ENCODE measurements around the gene TTN.

DNA sequence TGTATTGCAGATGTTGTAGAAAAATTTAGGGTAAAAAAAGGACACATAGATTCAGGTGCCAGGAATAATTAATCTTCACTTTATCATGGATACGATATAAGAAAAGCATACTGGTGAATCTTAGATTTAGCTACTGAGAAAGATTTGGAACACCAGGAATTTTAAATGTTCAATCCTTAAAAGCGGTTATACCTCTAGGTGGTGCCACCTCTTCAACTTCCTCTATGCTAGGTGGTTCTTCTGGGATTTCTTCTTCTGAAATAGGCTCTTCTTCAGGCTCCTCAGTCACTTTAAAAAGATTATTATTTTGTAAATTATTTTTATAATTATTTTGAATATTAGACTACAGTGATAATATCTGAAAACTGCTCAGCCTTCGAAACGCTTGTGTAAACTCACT lies 133.1 kb downstream of the TTN start:
- TF ChIP-seq, protein P1, sequence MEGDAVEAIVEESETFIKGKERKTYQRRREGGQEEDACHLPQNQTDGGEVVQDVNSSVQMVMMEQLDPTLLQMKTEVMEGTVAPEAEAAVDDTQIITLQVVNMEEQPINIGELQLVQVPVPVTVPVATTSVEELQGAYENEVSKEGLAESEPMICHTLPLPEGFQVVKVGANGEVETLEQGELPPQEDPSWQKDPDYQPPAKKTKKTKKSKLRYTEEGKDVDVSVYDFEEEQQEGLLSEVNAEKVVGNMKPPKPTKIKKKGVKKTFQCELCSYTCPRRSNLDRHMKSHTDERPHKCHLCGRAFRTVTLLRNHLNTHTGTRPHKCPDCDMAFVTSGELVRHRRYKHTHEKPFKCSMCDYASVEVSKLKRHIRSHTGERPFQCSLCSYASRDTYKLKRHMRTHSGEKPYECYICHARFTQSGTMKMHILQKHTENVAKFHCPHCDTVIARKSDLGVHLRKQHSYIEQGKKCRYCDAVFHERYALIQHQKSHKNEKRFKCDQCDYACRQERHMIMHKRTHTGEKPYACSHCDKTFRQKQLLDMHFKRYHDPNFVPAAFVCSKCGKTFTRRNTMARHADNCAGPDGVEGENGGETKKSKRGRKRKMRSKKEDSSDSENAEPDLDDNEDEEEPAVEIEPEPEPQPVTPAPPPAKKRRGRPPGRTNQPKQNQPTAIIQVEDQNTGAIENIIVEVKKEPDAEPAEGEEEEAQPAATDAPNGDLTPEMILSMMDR (IDR thresholded peaks at IDR 0.05): no peak
- TF ChIP-seq POLR2A (IDR thresholded peaks at IDR 0.05): no peak

Measured in esophagus squamous epithelium (tissue), 4 donors.